GM23338 (cell line): ENCODE results near the gene ABCF2. TPM values are rescaled to one million over a fixed set of nuclear protein-coding genes. Genes with fewer than 3 reads are reported as not detected.

Experiments used
- ATAC-seq: fragments of 200-7000 bp; cut with Tn5 transposase; 3 replicates; pipeline ENCODE4 v1.9.1; 2020
- DNase-seq: peaks from one replicate; pipeline ENCODE4 v3.0.0-alpha.2; 2015; ENCODE audit warnings: low spot score
- H2AFZ ChIP-seq: fragments of 200-600 bp; sonication (generic); 2 replicates; pipeline ENCODE4 v1.8.0; 2016; ENCODE audit warnings: antibody characterized with exemption, mild to moderate bottlenecking, moderate library complexity
- H3F3A ChIP-seq: fragments of 200-600 bp; sonication (generic); replicated peaks from 2 replicates; pipeline ENCODE4 v1.8.0; 2017; ENCODE audit warnings: antibody characterized with exemption, mixed run types, low read depth
- H3K27ac ChIP-seq: fragments of 200-600 bp; sonication (generic); 2 replicates; pipeline ENCODE4 v1.6.1; 2016; ENCODE audit warnings: low read depth
- H3K27me3 ChIP-seq: fragments of 200-600 bp; sonication (generic); 2 replicates; pipeline ENCODE4 v1.8.0; 2016; ENCODE audit warnings: mild to moderate bottlenecking, mixed run types, moderate library complexity; ENCODE audit not compliant: insufficient read depth
- H3K36me3 ChIP-seq: fragments of 200-600 bp; sonication (generic); 2 replicates; pipeline ENCODE4 v1.8.0; 2016; ENCODE audit warnings: mild to moderate bottlenecking; ENCODE audit not compliant: insufficient read depth
- H3K4me1 ChIP-seq: fragments of 200-600 bp; sonication (generic); 2 replicates; pipeline ENCODE4 v1.8.0; 2016; ENCODE audit warnings: mild to moderate bottlenecking, moderate library complexity; ENCODE audit not compliant: insufficient read depth
- H3K4me2 ChIP-seq: fragments of 200-600 bp; sonication (generic); 2 replicates; pipeline ENCODE4 v1.7.1; 2017; ENCODE audit warnings: mixed run types
- H3K4me3 ChIP-seq: fragments of 200-600 bp; sonication (generic); 2 replicates; pipeline ENCODE4 v1.6.1; 2016; ENCODE audit warnings: mixed run types
- H3K79me2 ChIP-seq: fragments of 200-600 bp; sonication (generic); replicated peaks from 2 replicates; pipeline ENCODE4 v1.8.0; 2017; ENCODE audit warnings: mild to moderate bottlenecking; ENCODE audit not compliant: insufficient read depth
- H3K9me2 ChIP-seq: fragments of 200-600 bp; sonication (generic); 2 replicates; pipeline ENCODE4 v1.8.0; 2017; ENCODE audit not compliant: insufficient read depth
- H4K20me1 ChIP-seq: fragments of 200-600 bp; sonication (generic); replicated peaks from 2 replicates; pipeline ENCODE4 v1.8.0; 2017; ENCODE audit warnings: mild to moderate bottlenecking; ENCODE audit not compliant: insufficient read depth
- H3K27ac Mint-ChIP-seq: 2 replicates; pipeline ENCODE4 v1.8.0; 2020; ENCODE audit warnings: inconsistent platforms, mild to moderate bottlenecking, moderate library complexity, mixed read lengths
- H3K27me3 Mint-ChIP-seq: 3 replicates; pipeline ENCODE4 v1.8.0; 2022; ENCODE audit warnings: low read depth, mild to moderate bottlenecking, moderate library complexity, mixed read lengths, inconsistent platforms; ENCODE audit not compliant: insufficient read depth, poor library complexity
- H3K36me3 Mint-ChIP-seq: 3 replicates; pipeline ENCODE4 v1.8.0; 2021; ENCODE audit warnings: low read depth, mild to moderate bottlenecking, inconsistent platforms, moderate library complexity, mixed read lengths
- H3K4me1 Mint-ChIP-seq: 3 replicates; pipeline ENCODE4 v1.8.0; 2020; ENCODE audit warnings: mild to moderate bottlenecking, inconsistent platforms, mixed read lengths
- H3K4me3 Mint-ChIP-seq: 3 replicates; pipeline ENCODE4 v1.8.0; 2021; ENCODE audit warnings: moderate library complexity, mild to moderate bottlenecking, inconsistent platforms, mixed read lengths
- H3K9me3 Mint-ChIP-seq: 3 replicates; pipeline ENCODE4 v1.8.0; 2020; ENCODE audit warnings: moderate library complexity, mild to moderate bottlenecking, inconsistent platforms, mixed read lengths
- CREB1 ChIP-seq: fragments of 250-450 bp; sonication (Bioruptor Pico); IDR thresholded peaks from 2 replicates; pipeline ENCODE4 v1.5.0; 2020; ENCODE audit warnings: low read depth, mild to moderate bottlenecking, moderate library complexity
- JUNB ChIP-seq: IDR thresholded peaks from one replicate; pipeline ENCODE4 v1.6.1; 2016; ENCODE audit warnings: antibody characterized with exemption; ENCODE audit not compliant: unreplicated experiment
- NANOG ChIP-seq: IDR thresholded peaks from 2 replicates; pipeline ENCODE4 v1.6.1; 2016; ENCODE audit warnings: antibody characterized with exemption, borderline replicate concordance
- POLR2AphosphoS5 ChIP-seq: IDR thresholded peaks from 2 replicates; pipeline ENCODE4 v1.6.1; 2016; ENCODE audit warnings: antibody characterized with exemption, low read depth
- STAT1 ChIP-seq: IDR thresholded peaks from one replicate; pipeline ENCODE4 v1.6.1; 2016; ENCODE audit warnings: antibody characterized with exemption; ENCODE audit not compliant: unreplicated experiment
- ZNF114 ChIP-seq: fragments of 250-450 bp; sonication (Bioruptor Pico); IDR thresholded peaks from 2 replicates; pipeline ENCODE4 v1.5.0; 2020; ENCODE audit warnings: mild to moderate bottlenecking, moderate library complexity
- ZNF331 ChIP-seq: fragments of 250-450 bp; sonication (Bioruptor Pico); IDR thresholded peaks from 2 replicates; pipeline ENCODE4 v1.5.0; 2020; ENCODE audit warnings: low read depth, mild to moderate bottlenecking, moderate library complexity
- polyA plus RNA-seq: library from polyadenylated mRNA; unstranded; fragments of >200 nt; fragmentation: Nextera tagmentation; extraction: Ambion mirVana; gene quantifications from 2 replicates; pipeline ENCODE4 v1.2.1, GENCODE V29; 2016
- total RNA-seq: library from RNA; depleted of rRNA; stranded (reverse); fragments of >200 nt; shearing (Covaris generic); gene quantifications from 2 replicates; pipeline ENCODE4 v1.2.3, GENCODE V29; 2014
- TF ChIP-seq, protein P1 (sequence below): fragments of 250-450 bp; sonication (Bioruptor Pico); IDR thresholded peaks from 2 replicates; pipeline ENCODE4 v1.5.0; 2020; ENCODE audit warnings: mild to moderate bottlenecking, moderate library complexity
- TF ChIP-seq, protein P2 (sequence below): IDR thresholded peaks from 2 replicates; pipeline ENCODE4 v1.6.1; 2016; ENCODE audit warnings: antibody characterized with exemption

The ABCF2 gene
- total and polyA plus RNA-seq, 2 experiments from 2014 or later = 18.7 to 58.7 TPM

DNA sequence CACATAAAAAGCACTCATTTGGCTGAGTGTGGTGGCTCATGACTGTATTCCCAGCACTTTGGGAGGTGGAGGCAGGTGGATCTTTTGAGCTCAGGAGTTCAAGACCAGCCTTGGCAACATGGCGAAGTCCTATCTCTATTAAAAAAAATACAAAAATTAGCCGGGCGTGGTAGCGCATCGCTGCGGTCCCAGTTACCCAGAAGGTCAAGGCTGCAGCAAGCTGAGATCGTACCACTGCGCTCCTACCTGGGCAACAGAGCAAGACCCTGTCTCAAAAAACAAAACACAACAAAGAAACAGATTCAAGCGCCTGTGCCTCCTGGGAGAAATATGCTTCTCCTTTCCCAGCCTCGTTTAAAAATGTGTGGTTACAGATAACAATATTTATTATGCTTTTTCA is 2.2 kb upstream of the ABCF2 start (continued):
- TF ChIP-seq, protein P1, sequence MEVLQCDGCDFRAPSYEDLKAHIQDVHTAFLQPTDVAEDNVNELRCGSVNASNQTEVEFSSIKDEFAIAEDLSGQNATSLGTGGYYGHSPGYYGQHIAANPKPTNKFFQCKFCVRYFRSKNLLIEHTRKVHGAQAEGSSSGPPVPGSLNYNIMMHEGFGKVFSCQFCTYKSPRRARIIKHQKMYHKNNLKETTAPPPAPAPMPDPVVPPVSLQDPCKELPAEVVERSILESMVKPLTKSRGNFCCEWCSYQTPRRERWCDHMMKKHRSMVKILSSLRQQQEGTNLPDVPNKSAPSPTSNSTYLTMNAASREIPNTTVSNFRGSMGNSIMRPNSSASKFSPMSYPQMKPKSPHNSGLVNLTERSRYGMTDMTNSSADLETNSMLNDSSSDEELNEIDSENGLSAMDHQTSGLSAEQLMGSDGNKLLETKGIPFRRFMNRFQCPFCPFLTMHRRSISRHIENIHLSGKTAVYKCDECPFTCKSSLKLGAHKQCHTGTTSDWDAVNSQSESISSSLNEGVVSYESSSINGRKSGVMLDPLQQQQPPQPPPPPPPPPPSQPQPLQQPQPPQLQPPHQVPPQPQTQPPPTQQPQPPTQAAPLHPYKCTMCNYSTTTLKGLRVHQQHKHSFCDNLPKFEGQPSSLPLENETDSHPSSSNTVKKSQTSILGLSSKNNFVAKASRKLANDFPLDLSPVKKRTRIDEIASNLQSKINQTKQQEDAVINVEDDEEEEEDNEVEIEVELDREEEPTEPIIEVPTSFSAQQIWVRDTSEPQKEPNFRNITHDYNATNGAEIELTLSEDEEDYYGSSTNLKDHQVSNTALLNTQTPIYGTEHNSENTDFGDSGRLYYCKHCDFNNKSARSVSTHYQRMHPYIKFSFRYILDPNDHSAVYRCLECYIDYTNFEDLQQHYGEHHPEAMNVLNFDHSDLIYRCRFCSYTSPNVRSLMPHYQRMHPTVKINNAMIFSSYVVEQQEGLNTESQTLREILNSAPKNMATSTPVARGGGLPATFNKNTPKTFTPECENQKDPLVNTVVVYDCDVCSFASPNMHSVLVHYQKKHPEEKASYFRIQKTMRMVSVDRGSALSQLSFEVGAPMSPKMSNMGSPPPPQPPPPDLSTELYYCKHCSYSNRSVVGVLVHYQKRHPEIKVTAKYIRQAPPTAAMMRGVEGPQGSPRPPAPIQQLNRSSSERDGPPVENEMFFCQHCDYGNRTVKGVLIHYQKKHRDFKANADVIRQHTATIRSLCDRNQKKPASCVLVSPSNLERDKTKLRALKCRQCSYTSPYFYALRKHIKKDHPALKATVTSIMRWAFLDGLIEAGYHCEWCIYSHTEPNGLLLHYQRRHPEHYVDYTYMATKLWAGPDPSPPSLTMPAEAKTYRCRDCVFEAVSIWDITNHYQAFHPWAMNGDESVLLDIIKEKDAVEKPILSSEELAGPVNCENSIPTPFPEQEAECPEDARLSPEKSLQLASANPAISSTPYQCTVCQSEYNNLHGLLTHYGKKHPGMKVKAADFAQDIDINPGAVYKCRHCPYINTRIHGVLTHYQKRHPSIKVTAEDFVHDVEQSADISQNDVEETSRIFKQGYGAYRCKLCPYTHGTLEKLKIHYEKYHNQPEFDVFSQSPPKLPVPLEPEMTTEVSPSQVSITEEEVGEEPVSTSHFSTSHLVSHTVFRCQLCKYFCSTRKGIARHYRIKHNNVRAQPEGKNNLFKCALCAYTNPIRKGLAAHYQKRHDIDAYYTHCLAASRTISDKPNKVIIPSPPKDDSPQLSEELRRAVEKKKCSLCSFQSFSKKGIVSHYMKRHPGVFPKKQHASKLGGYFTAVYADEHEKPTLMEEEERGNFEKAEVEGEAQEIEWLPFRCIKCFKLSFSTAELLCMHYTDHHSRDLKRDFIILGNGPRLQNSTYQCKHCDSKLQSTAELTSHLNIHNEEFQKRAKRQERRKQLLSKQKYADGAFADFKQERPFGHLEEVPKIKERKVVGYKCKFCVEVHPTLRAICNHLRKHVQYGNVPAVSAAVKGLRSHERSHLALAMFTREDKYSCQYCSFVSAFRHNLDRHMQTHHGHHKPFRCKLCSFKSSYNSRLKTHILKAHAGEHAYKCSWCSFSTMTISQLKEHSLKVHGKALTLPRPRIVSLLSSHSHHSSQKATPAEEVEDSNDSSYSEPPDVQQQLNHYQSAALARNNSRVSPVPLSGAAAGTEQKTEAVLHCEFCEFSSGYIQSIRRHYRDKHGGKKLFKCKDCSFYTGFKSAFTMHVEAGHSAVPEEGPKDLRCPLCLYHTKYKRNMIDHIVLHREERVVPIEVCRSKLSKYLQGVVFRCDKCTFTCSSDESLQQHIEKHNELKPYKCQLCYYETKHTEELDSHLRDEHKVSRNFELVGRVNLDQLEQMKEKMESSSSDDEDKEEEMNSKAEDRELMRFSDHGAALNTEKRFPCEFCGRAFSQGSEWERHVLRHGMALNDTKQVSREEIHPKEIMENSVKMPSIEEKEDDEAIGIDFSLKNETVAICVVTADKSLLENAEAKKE (CRISPR knock-in tag) = no peak
- TF ChIP-seq JUNB = no peak
- TF ChIP-seq, protein P2, sequence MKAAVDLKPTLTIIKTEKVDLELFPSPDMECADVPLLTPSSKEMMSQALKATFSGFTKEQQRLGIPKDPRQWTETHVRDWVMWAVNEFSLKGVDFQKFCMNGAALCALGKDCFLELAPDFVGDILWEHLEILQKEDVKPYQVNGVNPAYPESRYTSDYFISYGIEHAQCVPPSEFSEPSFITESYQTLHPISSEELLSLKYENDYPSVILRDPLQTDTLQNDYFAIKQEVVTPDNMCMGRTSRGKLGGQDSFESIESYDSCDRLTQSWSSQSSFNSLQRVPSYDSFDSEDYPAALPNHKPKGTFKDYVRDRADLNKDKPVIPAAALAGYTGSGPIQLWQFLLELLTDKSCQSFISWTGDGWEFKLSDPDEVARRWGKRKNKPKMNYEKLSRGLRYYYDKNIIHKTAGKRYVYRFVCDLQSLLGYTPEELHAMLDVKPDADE = no peak
- no peak for TF ChIP-seq NANOG
- no peak for TF ChIP-seq POLR2AphosphoS5
- no peak for TF ChIP-seq STAT1
- TF ChIP-seq ZNF331 (CRISPR knock-in tag) = no peak

DNA sequence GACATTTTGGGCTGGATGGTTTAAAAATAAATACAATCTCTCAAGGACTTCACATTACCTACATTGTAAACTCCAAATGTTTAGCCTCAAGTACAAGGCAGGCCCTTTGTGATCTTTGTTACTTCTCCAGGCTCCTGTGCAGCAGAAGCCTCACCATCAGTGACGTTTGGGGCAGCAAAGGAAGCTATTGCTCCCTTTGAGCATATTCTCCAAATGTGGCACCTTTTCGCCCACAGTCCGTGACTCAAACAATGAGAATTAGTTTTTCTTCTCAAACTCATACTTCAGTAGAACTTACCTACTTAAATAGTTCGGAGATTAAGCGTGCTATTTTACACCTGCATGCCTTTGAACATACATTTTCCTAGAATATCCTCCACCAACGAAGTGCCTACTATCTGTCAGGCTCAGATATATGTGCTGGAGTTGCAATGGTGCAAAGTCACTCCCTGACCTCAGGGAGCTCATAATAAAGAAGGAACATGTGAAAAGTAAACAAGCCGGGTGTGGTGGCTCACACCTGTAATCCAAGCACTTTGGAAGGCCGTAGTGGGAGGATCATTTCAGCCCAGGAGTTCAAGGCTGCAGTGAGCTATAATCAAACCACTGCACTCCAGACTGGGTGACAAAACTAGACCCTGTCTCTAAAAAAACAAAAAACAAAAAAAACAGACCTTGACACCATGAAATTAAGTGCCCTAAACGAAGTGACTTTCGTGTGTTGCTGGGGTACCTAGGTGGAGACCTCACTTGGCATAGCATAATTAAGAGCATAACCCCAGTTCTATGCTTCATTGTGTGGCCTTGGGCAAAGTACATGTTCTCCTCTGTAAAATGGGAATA is 1.2 kb upstream of the ABCF2 start:
- DNase-seq (no peak), ATAC-seq (no peak)
- Histone ChIP-seq H3K4me1 (peaks cover 14% of the 10 kb centered on the region), H3F3A (peaks cover 9% of the 10 kb centered on the region), H4K20me1 (peaks cover 14% of the 10 kb centered on the region; the same call in 1 of the 2 replicates), H3K4me2 (peak overlapping the region; percentile 78), H3K9me2 (no peaks in the 10 kb centered on the region), H3K27ac (peak overlapping the region; percentile 82), H3K27me3 (no peaks in the 10 kb centered on the region), H2AFZ (peak overlapping the region; percentile 2), H3K4me3 (peak overlapping the region; percentile 95), H3K36me3 (peaks cover 5% of the 10 kb centered on the region), H3K79me2 (peaks cover 22% of the 10 kb centered on the region)
- H3K36me3 Mint-ChIP-seq = peaks cover 36% of the 10 kb centered on the region
- peak overlapping the region; percentile 98 for H3K4me3 Mint-ChIP-seq
- no peaks in the 10 kb centered on the region for H3K9me3 Mint-ChIP-seq
- H3K4me1 Mint-ChIP-seq = peaks cover 31% of the 10 kb centered on the region
- H3K27me3 Mint-ChIP-seq = peaks cover 15% of the 10 kb centered on the region
- H3K27ac Mint-ChIP-seq = peak overlapping the region; percentile 98
- TF ChIP-seq ZNF114 (no peak), POLR2AphosphoS5 (no peak), CREB1 (CRISPR knock-in tag) (no peak), ZNF331 (CRISPR knock-in tag) (no peak)
- TF ChIP-seq, protein P2 = no peak
